Subcutaneous adipose tissue (tissue), 4 donors: Measurements from ENCODE around the gene TMCC1. TPM values are rescaled to one million over a fixed set of nuclear protein-coding genes. Genes with fewer than 3 reads are reported as not detected.

ENCODE experiments used
- total RNA-seq, 4 donors: library from RNA; depleted of rRNA; stranded (reverse); fragments of >200 nt; gene quantifications; one replicate each; pipeline ENCODE4 v1.1.0, GENCODE V29; 2016
- TF ChIP-seq, protein P1 (sequence below): fragments of 450-650 bp; IDR thresholded peaks from one replicate; pipeline ENCODE4 v1.5.1; 2016; ENCODE audit warnings: low read depth, mild to moderate bottlenecking, control low read depth, antibody characterized with exemption, moderate library complexity

The TMCC1 gene
- total RNA-seq, 4 donors from 2014 or later, result 24.0 to 31.5 (median 28.4) TPM

DNA sequence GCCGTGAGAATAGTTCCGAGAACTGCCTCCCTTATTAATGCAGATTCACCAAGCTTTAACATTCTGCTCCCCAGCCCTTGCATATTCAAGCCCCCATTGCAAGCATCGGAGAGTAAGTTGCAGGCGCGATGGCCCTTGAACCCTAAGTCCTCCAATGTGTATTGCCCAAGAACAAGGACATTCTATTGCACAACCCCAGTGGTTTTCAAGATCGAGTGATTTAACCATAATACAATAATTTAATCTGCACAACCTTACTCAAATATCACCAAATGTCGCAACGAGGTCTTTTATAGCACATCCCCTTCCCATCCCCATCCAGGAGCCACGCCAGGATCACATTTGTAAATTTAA, 265.4 kb downstream of the TMCC1 start:
- TF ChIP-seq, protein P1, sequence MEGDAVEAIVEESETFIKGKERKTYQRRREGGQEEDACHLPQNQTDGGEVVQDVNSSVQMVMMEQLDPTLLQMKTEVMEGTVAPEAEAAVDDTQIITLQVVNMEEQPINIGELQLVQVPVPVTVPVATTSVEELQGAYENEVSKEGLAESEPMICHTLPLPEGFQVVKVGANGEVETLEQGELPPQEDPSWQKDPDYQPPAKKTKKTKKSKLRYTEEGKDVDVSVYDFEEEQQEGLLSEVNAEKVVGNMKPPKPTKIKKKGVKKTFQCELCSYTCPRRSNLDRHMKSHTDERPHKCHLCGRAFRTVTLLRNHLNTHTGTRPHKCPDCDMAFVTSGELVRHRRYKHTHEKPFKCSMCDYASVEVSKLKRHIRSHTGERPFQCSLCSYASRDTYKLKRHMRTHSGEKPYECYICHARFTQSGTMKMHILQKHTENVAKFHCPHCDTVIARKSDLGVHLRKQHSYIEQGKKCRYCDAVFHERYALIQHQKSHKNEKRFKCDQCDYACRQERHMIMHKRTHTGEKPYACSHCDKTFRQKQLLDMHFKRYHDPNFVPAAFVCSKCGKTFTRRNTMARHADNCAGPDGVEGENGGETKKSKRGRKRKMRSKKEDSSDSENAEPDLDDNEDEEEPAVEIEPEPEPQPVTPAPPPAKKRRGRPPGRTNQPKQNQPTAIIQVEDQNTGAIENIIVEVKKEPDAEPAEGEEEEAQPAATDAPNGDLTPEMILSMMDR, result no peak

DNA sequence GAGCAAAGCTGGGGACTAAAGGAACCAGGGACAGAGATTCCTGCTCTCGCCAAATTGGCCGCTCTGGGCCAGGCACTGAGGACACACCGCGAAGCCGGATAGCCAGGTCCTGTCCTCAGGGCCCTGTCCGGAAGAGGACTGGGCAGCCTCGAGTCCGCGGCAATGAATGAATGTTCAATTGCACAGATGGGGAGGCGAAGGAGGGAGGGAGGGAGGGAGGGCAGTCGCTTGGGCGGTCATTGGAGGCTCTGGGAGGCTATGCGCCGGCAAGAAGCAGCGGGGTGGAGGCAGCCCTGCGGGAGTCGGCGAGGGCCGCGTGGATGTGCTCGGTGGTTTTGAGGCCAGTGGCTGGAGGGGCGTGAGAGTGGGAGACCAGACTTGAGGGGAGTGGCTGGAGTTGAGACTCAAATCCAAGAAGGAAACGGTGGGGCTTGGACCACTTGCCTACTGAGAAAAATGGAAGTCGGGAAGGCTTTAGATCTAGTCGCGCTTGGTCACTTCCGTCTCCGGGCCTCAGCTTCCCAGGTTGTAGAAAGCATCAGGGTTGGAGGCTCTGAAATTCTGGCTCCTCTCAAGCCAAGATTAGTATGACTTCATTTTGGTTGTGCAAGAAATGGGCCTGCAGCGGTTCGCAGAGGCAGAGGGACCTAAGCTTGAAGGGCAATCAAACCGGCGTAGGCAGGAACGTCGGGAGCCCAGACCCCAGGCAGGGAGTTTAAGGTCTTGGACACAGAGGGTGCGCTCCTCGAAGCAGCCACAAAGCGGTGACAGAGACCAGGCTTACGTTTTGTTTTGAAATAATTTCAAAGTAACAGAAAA, 266.0 kb downstream of the TMCC1 start:
- TF ChIP-seq, protein P1, result no peak

DNA sequence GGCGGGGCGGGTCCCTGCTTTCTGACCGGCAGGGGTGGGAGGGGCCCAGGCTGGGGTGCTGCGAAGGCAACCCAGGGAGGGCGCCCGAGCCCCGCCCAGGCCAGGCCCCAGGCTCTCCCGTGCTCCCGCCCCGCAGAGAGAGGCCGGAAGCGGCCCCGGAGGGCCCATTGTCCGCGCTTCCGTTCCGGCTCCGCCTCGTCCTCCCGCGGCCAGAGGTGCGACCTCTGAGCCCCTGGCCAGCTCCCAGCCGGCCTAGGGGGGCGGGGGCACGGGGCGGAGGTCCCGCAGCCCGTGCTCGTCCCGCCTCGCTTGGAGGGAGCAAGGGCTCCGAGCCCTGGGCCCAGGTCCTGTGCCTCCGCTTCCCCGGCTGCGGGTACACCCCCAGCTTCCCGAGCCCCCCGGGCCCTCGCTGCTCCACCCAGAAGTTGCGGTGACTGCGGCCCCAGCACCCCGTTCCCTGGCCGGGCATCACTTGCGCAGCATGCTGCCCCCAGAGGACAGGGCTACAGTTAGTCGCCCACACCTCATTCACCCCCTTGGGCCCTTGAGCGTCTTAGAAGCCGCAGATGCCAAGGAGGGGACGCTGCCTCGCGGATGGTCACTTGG, 266.7 kb downstream of the TMCC1 start:
- TF ChIP-seq, protein P1, result no peak

DNA sequence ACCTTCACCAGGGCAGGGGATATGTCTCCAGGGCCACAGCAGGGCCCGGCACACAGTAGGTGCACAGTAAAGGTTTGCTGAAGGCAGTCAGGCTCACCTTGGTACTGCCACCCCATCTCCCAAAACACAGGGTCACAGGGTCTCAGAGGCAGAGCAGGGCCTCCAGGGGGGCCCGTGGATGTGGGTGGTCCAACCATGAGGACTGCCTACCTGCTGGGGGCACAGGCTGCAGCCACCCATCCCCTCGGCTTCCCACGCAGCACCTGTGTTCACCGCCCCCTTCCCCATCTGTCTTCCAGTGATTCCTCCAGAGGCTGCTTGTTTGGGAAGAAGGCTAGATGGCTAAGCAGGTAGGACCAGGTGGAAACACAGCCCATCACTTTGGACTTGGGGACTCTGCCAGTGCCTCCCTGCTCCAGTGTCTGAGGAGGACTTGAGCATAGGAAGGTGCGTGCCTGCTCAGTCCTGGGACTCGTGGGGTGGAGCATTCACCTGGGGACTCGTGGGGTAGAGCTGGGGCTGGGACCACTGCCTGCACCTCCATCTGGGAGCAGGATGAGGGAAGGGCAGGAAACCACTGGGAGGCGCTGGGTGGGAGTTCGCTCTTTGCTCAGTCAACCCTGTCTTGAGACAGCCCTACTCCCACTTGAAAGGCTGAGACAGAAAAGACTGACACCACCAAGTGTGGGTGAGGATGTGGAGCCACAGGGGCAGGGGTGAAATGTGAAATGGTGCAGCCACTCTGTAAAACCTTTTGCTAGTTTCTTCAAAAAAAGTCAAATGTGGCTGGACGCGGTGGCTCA, 268.2 kb downstream of the TMCC1 start:
- TF ChIP-seq, protein P1, result no peak

DNA sequence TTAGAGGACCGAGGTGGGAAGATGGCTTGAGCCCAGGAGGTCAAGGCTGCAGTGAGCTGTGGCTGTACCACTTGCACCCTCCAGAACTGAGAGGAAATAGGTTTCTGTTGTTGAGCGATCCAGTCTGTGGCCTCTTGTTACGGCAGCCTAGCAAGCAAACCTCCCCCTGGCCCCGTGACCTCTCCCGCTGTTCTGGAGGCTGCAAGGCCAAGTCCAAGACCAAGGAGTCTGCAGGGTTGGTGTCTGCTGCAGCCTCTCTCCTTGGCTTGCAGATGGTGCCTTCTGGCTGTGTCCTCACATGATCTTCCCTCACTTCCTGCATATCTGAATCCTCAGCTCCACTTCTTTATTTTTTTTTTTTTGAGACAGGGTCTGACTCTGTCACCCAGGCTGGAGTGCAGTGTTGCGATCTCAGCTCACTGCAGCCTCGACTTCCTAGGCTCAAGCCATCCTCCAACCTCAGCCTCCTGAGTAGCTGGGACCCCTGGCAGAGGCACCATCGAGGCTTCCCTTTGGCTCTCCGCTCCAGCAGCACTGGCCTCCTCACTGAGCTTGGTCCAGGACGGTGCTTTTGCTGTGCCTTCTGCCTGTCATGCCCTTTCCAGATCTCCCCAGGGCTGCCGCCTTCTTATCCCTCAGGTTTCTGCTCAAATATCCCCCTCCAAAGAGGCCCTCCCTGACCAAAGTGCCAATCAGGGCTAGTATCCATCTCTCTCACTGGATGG, 269.0 kb downstream of the TMCC1 start:
- TF ChIP-seq, protein P1, result no peak

DNA sequence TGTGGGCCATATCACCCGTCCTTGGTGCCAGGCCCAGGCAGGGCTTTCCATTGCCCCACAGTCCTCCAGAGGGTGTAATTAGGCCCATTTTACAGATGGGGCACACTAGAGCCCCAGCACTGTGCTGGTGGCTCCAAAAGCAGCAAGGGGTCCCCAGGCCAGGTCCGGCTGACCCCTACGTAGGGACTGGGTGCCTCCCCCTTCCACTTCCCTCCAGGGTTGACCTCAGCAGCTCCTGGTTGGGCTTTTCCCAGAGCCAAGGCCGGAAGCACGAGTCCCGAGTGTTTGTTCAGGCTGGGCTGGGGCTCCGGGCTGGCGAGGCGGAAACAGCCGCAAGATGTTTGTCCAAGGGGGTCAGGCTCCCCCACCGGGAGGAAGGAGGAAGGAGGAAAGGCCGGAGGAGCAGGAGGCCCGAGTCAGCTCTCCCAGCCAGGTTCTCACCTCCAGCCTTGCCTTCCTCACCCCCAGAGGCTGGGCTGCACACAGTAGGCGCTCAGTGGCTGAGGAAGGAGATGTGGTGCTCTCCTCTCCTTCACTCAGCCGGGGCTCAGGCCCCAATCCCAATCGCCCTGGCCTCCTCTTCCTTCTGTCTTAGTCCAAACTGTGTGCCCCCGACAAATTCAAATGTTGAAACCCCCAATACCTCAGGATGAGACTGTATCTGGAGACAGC, 269.9 kb downstream of the TMCC1 start:
- TF ChIP-seq, protein P1, result no peak
